ENCODE measurements around the gene ZNF576. TPM values are rescaled to one million over a fixed set of nuclear protein-coding genes. Genes with fewer than 3 reads are reported as not detected.

The ZNF576 gene
- total and polyA plus RNA-seq, 2 of the 13 experiments (the other 11 are each of a cell fraction or from before 2014, with no cell fraction given), result 7.2 to 9.6 TPM

- no peak for TF ChIP-seq ZBTB40 (IDR thresholded peaks at IDR 0.05)
- TF ChIP-seq ZBTB40 (CRISPR knock-in tag; IDR thresholded peaks at IDR 0.05), result no peak
- TF ChIP-seq GATA4 (IDR thresholded peaks at IDR 0.05; ENCODE audit: borderline replicate concordance, low read depth), result no peak
- no peak for TF ChIP-seq AKNA (CRISPR knock-in tag; IDR thresholded peaks at IDR 0.05; ENCODE audit: borderline replicate concordance)
- no peak for TF ChIP-seq AFF4 (CRISPR knock-in tag; IDR thresholded peaks at IDR 0.05)
- TF ChIP-seq DZIP1 (CRISPR knock-in tag; IDR thresholded peaks at IDR 0.05), result 0 out of 2 replicates have a peak, but pooled peaks have one; percentile 65
Measured at GRCh38 chr19:43639519-43640423, 43.4 kb downstream of the ZNF576 start, which contains the start of gene CADM4 (continued).
